ENCODE results near the gene SLC25A53. TPM values are rescaled to one million over a fixed set of nuclear protein-coding genes. Genes with fewer than 3 reads are reported as not detected.
A peak's percentile ranks its signal among the peaks of the same experiment; 100 is the strongest.

The SLC25A53 gene
- total and polyA plus RNA-seq, 10 of the 15 experiments (the other 5 are each of a cell fraction or from before 2014, with no cell fraction given): 4.1 to 11.4 (median 7.6) TPM

GRCh38 chrX:104112326-104112951 is 44.4 kb downstream of the SLC25A53 start, which contains the start of gene ZCCHC18:
ZCCHC18 (plus strand) TSS chrX:104112523; CDS start chrX:104114112, 1,589 bp downstream.
- no peaks in the 10 kb centered on the region for H4K20me1 ChIP-seq (ENCODE audit: control insufficient read depth, insufficient read depth)
- H3K36me3 ChIP-seq (ENCODE audit: control insufficient read depth in 2 of 2, insufficient read depth in 2 of 2, low read length in 1 of 2): no peaks in the 10 kb centered on the region
- BruUV-seq (replicated peaks): no TSS peak
- ChIA-PET CTCF (interaction anchor here (0.6 to 2.9 kb wide), 14 partner anchors 11 to 333 kb away, joined by 3 to 17 read pairs (median 4); partner anchors contain the start of gene SLC25A53), POLR2A (no interaction called here), RAD21 (ENCODE audit: unreplicated experiment) (interaction anchor here (1.3 to 3.1 kb wide), 4 partner anchors 13 to 267 kb away, joined by 3 to 19 read pairs (median 9); partner anchors contain the start of gene SLC25A53), SMC1A (ENCODE audit: uncharacterized antibody, unreplicated experiment) (interaction anchor here (1.2 to 2.6 kb wide), 3 partner anchors 13 to 267 kb away, joined by 6 to 19 read pairs (median 8); partner anchors contain the start of gene SLC25A53)
- FAIRE-seq: no peak
- in situ Hi-C loops (cut with MboI) (no loop called here), intact Hi-C loops (cut with micrococcal nuclease; ENCODE audit: unreplicated experiment) (loop anchor here (5.0 kb wide), 2 partner anchors 265 to 425 kb away; partner anchors contain the start of gene MORF4L2)
- H3K4me2 ChIP-seq (ENCODE audit: control insufficient read depth, insufficient read depth): peak within 1 kb of the TSS; percentile 69
- no peak for DNase-seq (ENCODE audit: low read depth, low spot score)
- no peaks in the 10 kb centered on the region for H3K4me1 ChIP-seq (ENCODE audit: control insufficient read depth, insufficient read depth, low read length)
- TF ChIP-seq POLR2A (IDR thresholded peaks at IDR 0.05; ENCODE audit: low read depth, low read length) (peak; percentile 53; the same call in 1 of the 2 replicates), PKNOX1 (IDR thresholded peaks at IDR 0.05) (peak; percentile 16; the same call in 1 of the 2 replicates), RFX5 (IDR thresholded peaks at IDR 0.05; ENCODE audit: low read depth, low read length) (no peak), BHLHE40 (IDR thresholded peaks at IDR 0.05; ENCODE audit: borderline replicate concordance in 1 of 2, low read depth in 2 of 2, low read length in 1 of 2) (peak in 1 of 2 experiments; percentile 25; a peak in 1 of 4 replicates), MXI1 (IDR thresholded peaks at IDR 0.05; ENCODE audit: low read depth, low read length) (0 out of 2 replicates have a peak, but pooled peaks have one; percentile 31), DPF2 (IDR thresholded peaks at IDR 0.05) (0 out of 2 replicates have a peak, but pooled peaks have one; percentile 21), NFYB (IDR thresholded peaks at IDR 0.05; ENCODE audit: insufficient read depth, low read depth, low read length) (peak; percentile 72; the same call in 1 of the 2 replicates), ZNF687 (IDR thresholded peaks at IDR 0.05) (0 out of 2 replicates have a peak, but pooled peaks have one; percentile 25)
- TF ChIP-seq, protein P1, sequence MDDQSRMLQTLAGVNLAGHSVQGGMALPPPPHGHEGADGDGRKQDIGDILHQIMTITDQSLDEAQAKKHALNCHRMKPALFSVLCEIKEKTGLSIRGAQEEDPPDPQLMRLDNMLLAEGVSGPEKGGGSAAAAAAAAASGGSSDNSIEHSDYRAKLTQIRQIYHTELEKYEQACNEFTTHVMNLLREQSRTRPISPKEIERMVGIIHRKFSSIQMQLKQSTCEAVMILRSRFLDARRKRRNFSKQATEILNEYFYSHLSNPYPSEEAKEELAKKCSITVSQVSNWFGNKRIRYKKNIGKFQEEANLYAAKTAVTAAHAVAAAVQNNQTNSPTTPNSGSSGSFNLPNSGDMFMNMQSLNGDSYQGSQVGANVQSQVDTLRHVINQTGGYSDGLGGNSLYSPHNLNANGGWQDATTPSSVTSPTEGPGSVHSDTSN (IDR thresholded peaks at IDR 0.05; ENCODE audit: insufficient replicate concordance, low read depth, low read length): no peak
- ATAC-seq: peak; percentile 83
- peak within 1 kb of the TSS; percentile 46; the same call in 1 of the 2 replicates for H3K9ac ChIP-seq (ENCODE audit: control insufficient read depth, insufficient read depth, low read length)
- H3K27me3 ChIP-seq (replicated peaks in 1 of 2; ENCODE audit: control insufficient read depth in 2 of 2, insufficient read depth in 2 of 2, low read length in 1 of 2): no peaks in the 10 kb centered on the region
- no peaks in the 10 kb centered on the region for H3K9me3 ChIP-seq (replicated peaks; ENCODE audit: control insufficient read depth, insufficient read depth, low read length)
- peak within 1 kb of the TSS; percentile 61 for H3K4me3 ChIP-seq
- H3K79me2 ChIP-seq (ENCODE audit: control insufficient read depth, insufficient read depth, low read length): no peaks in the 10 kb centered on the region
- H2AFZ ChIP-seq (ENCODE audit: control insufficient read depth, low read depth, low read length): peak within 1 kb of the TSS; percentile 74
- peak within 1 kb of the TSS; percentile 37 for H3K27ac ChIP-seq (ENCODE audit: control insufficient read depth, insufficient read depth)
- WGBS (ENCODE audit: insufficient coverage, insufficient replicate concordance, low lambda C conversion rate, missing lambda C conversion rate): 28% methylated on average over 48 of the region's 67 CpGs

All from GM12878 (cell line).